Tibial nerve (tissue), 3 donors: ENCODE measurements around the gene GRK2.

Experiments used
- POLR2A ChIP-seq, 2 donors: fragments of 450-650 bp; IDR thresholded peaks; one replicate each; pipeline ENCODE4 v1.6.1; 2017; ENCODE audit warnings: antibody characterized with exemption in 2 of 2, mild to moderate bottlenecking in 2 of 2, moderate library complexity in 2 of 2
- TF ChIP-seq, protein P1 (sequence below), 5 experiments: fragments of 200-600 bp in 3 of 5; fragments of 450-650 bp in 2 of 5; sonication (generic) in 3 of 5; IDR thresholded peaks; one replicate each; pipeline ENCODE4 v1.5.1; 2016 to 2019; ENCODE audit warnings: antibody characterized with exemption in 5 of 5, mild to moderate bottlenecking in 3 of 5, moderate library complexity in 2 of 5

GRCh38 chr11:67262731-67263675 lies 3.3 kb upstream of the GRK2 start:
- no peak for TF ChIP-seq POLR2A (IDR thresholded peaks at IDR 0.05)
- TF ChIP-seq, protein P1, sequence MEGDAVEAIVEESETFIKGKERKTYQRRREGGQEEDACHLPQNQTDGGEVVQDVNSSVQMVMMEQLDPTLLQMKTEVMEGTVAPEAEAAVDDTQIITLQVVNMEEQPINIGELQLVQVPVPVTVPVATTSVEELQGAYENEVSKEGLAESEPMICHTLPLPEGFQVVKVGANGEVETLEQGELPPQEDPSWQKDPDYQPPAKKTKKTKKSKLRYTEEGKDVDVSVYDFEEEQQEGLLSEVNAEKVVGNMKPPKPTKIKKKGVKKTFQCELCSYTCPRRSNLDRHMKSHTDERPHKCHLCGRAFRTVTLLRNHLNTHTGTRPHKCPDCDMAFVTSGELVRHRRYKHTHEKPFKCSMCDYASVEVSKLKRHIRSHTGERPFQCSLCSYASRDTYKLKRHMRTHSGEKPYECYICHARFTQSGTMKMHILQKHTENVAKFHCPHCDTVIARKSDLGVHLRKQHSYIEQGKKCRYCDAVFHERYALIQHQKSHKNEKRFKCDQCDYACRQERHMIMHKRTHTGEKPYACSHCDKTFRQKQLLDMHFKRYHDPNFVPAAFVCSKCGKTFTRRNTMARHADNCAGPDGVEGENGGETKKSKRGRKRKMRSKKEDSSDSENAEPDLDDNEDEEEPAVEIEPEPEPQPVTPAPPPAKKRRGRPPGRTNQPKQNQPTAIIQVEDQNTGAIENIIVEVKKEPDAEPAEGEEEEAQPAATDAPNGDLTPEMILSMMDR (IDR thresholded peaks at IDR 0.05) = peak; percentile 78 to 89 (median 87)
